ENCODE measurements around the gene GDF10. TPM values are rescaled to one million over a fixed set of nuclear protein-coding genes. Genes with fewer than 3 reads are reported as not detected.

The GDF10 gene
- total and polyA plus RNA-seq, 2 of the 13 experiments (the other 11 are each of a cell fraction or from before 2014, with no cell fraction given): 0.03 TPM; not detected in 1

GRCh38 chr10:47348661-47349470, 48.9 kb downstream of the GDF10 start:
- Histone ChIP-seq H3K36me3 (replicated peaks in 1 of 2; ENCODE audit: control insufficient read depth in 1 of 2, insufficient read depth in 2 of 2, low read length in 2 of 2) (no peaks in the 10 kb centered on the region), H3K4me2 (ENCODE audit: low read depth, low read length) (no peak overlapping the region), H3K27me3 (ENCODE audit: control insufficient read depth in 1 of 2, insufficient read depth in 2 of 2, low read length in 2 of 2) (peaks cover 6 to 22% of the 10 kb centered on the region in 2 experiments; a peak in 3 of 5 replicates), H3K27ac (ENCODE audit: extremely low read length, insufficient read depth, low read length) (no peak overlapping the region), H3K9me3 (ENCODE audit: low read length) (no peaks in the 10 kb centered on the region), H3K4me1 (ENCODE audit: insufficient read depth, low read length) (no peaks in the 10 kb centered on the region), H3K9ac (ENCODE audit: insufficient read depth, low read depth, low read length) (no peak overlapping the region), H4K20me1 (ENCODE audit: insufficient read depth, low read length) (no peaks in the 10 kb centered on the region), H2AFZ (ENCODE audit: low read length) (no peak overlapping the region), H3K4me3 (replicated peaks in 1 of 3; ENCODE audit: insufficient read depth in 1 of 3, low read depth in 2 of 3, low read length in 3 of 3) (no peak overlapping the region), H3K79me2 (ENCODE audit: insufficient read depth, low read length) (no peaks in the 10 kb centered on the region)
- ChIA-PET CTCF (ENCODE audit: low intra/inter-chr PET ratio, low total read pairs) (no interaction called here), POLR2A (no interaction called here)
- intact Hi-C loops (cut with micrococcal nuclease; ENCODE audit: unreplicated experiment) (no loop called here), in situ Hi-C loops (cut with HindIII; ENCODE audit: extremely low pct_ligation_motif_present, low pct_unique_long_range_greater_than_20kb) (no loop called here)
- no peak for FAIRE-seq
- WGBS (ENCODE audit: low lambda C conversion rate): 40% methylated on average over 14 of the region's 36 CpGs
- no peak for ATAC-seq
- TF ChIP-seq SRSF4 (IDR thresholded peaks at IDR 0.05; ENCODE audit: low read depth, low read length, poor library complexity, severe bottlenecking): no peak
- no peak for TF ChIP-seq KDM4B (CRISPR knock-in tag; IDR thresholded peaks at IDR 0.05)
- TF ChIP-seq POLR2A (IDR thresholded peaks at IDR 0.05; ENCODE audit: insufficient read depth in 1 of 2, low read depth in 2 of 2, low read length in 2 of 2): no peak
- TF ChIP-seq ZHX2 (IDR thresholded peaks at IDR 0.05; ENCODE audit: low read depth): no peak
- no peak for TF ChIP-seq ZHX2 (CRISPR knock-in tag; IDR thresholded peaks at IDR 0.05; ENCODE audit: borderline replicate concordance)
- TF ChIP-seq SCMH1 (CRISPR knock-in tag; IDR thresholded peaks at IDR 0.05; ENCODE audit: borderline replicate concordance): no peak
- TF ChIP-seq ZNF33B (CRISPR knock-in tag; IDR thresholded peaks at IDR 0.05): no peak
- no peak for TF ChIP-seq CBFB (CRISPR knock-in tag; IDR thresholded peaks at IDR 0.05)
- no peak for TF ChIP-seq AGO2 (optimal IDR thresholded peaks at IDR 0.05; ENCODE audit: low read depth, low read length)
- TF ChIP-seq MAZ (IDR thresholded peaks at IDR 0.05; ENCODE audit: borderline replicate concordance, low read depth, low read length): no peak
- no peak for TF ChIP-seq MAZ (CRISPR knock-in tag; IDR thresholded peaks at IDR 0.05; ENCODE audit: low read depth)
- DNase-seq (ENCODE audit: low spot score): no peak
- BruUV-seq (replicated peaks): no TSS peak

All from HepG2 (cell line).